MCF 10A (cell line): ENCODE data around the gene UGT1A5. TPM values are rescaled to one million over a fixed set of nuclear protein-coding genes. Genes with fewer than 3 reads are reported as not detected.
A peak's percentile ranks its signal among the peaks of the same experiment; 100 is the strongest.

Experiments
- BruUV-seq: library from RNA; stranded (reverse); fragments of 400-500 nt; replicated peaks from 2 replicates; lab custom pipeline; 2021; lab: Mats Ljungman, UMichigan
- CTCF ChIA-PET: fragments of 300-600 bp; sonication (Branson Sonifier 250); formaldehyde crosslinking; extraction: SDS; loops from one replicate; lab custom pipeline; 2021; ENCODE audit warnings: antibody characterized with exemption, inconsistent platforms; lab: Yijun Ruan, JAX
- POLR2A ChIA-PET: fragments of 300-600, 350-650 bp; sonication (Branson Sonifier 250); formaldehyde crosslinking; extraction: SDS; loops from one replicate; lab custom pipeline; 2020; ENCODE audit warnings: antibody characterized with exemption, inconsistent platforms; lab: Yijun Ruan, JAX
- DNase-seq: peaks from one replicate; pipeline ENCODE4 v3.0.0-alpha.2; 2018; ENCODE audit not compliant: unreplicated experiment
- H3K27ac Mint-ChIP-seq: one replicate; pipeline ENCODE4 v1.8.0; 2022; ENCODE audit warnings: mild to moderate bottlenecking, low read depth, mixed read lengths; ENCODE audit not compliant: unreplicated experiment
- H3K27me3 Mint-ChIP-seq: one replicate; pipeline ENCODE4 v1.8.0; 2022; ENCODE audit warnings: mixed read lengths; ENCODE audit not compliant: insufficient read depth, unreplicated experiment
- H3K36me3 Mint-ChIP-seq: one replicate; pipeline ENCODE4 v1.8.0; 2022; ENCODE audit warnings: mild to moderate bottlenecking, moderate library complexity, mixed read lengths; ENCODE audit not compliant: insufficient read depth, unreplicated experiment
- H3K4me1 Mint-ChIP-seq: one replicate; pipeline ENCODE4 v1.8.0; 2022; ENCODE audit warnings: mixed read lengths; ENCODE audit not compliant: insufficient read depth, unreplicated experiment
- H3K4me3 Mint-ChIP-seq: one replicate; pipeline ENCODE4 v1.8.0; 2022; ENCODE audit warnings: mild to moderate bottlenecking, moderate library complexity, mixed read lengths; ENCODE audit not compliant: unreplicated experiment
- H3K9me3 Mint-ChIP-seq: one replicate; pipeline ENCODE4 v1.8.0; 2022; ENCODE audit warnings: mixed read lengths; ENCODE audit not compliant: unreplicated experiment
- intact Hi-C: fragments of 100-400 bp; cut with micrococcal nuclease; formaldehyde crosslinking; loops from 2 replicates; pipeline ENCODE4 v1.14.1; 2022
- total RNA-seq: library from RNA; stranded (reverse); gene quantifications from 2 replicates; pipeline ENCODE4 v1.2.3, GENCODE V29; 2022
- TF ChIP-seq, protein P1 (sequence below): fragments of 200-600 bp; IDR thresholded peaks from one replicate; pipeline ENCODE4 v1.8.0; 2022; ENCODE audit warnings: antibody characterized with exemption, mild to moderate bottlenecking; ENCODE audit not compliant: unreplicated experiment

Gene UGT1A5
- total RNA-seq, 1 experiment from 2014 or later, result not detected

GRCh38 chr2:233689031-233689430 is 23.7 kb upstream of the UGT1A5 start:
- ChIA-PET POLR2A (interaction anchor here (0.5 to 4.6 kb wide), 6 partner anchors 9 to 197 kb away, joined by 3 to 91 read pairs (median 11); partner anchors contain the start of gene USP40), CTCF (no interaction called here)
- H3K27me3 Mint-ChIP-seq, result no peaks in the 10 kb centered on the region
- BruUV-seq, result no TSS peak
- no peak for DNase-seq
- H3K36me3 Mint-ChIP-seq, result no peaks in the 10 kb centered on the region
- H3K27ac Mint-ChIP-seq, result peak overlapping the region; percentile 21
- peaks cover 30% of the 10 kb centered on the region for H3K4me1 Mint-ChIP-seq
- H3K9me3 Mint-ChIP-seq, result no peaks in the 10 kb centered on the region
- TF ChIP-seq, protein P1, sequence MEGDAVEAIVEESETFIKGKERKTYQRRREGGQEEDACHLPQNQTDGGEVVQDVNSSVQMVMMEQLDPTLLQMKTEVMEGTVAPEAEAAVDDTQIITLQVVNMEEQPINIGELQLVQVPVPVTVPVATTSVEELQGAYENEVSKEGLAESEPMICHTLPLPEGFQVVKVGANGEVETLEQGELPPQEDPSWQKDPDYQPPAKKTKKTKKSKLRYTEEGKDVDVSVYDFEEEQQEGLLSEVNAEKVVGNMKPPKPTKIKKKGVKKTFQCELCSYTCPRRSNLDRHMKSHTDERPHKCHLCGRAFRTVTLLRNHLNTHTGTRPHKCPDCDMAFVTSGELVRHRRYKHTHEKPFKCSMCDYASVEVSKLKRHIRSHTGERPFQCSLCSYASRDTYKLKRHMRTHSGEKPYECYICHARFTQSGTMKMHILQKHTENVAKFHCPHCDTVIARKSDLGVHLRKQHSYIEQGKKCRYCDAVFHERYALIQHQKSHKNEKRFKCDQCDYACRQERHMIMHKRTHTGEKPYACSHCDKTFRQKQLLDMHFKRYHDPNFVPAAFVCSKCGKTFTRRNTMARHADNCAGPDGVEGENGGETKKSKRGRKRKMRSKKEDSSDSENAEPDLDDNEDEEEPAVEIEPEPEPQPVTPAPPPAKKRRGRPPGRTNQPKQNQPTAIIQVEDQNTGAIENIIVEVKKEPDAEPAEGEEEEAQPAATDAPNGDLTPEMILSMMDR, result no peak
- intact Hi-C loops, result no loop called here
- H3K4me3 Mint-ChIP-seq, result no peak overlapping the region

- no peaks in the 10 kb centered on the region for H3K36me3 Mint-ChIP-seq
- peak overlapping the region; percentile 21 for H3K27ac Mint-ChIP-seq
- DNase-seq, result no peak
- no peaks in the 10 kb centered on the region for H3K27me3 Mint-ChIP-seq
- POLR2A ChIA-PET, result interaction anchor here (2.1 to 4.6 kb wide), 7 partner anchors 8 to 201 kb away, joined by 6 to 91 read pairs (median 16); partner anchors contain the start of genes UGT1A7 and USP40
- no peak overlapping the region for H3K4me3 Mint-ChIP-seq
- TF ChIP-seq, protein P1, result no peak
- no peaks in the 10 kb centered on the region for H3K9me3 Mint-ChIP-seq
- no TSS peak for BruUV-seq
- peaks cover 30% of the 10 kb centered on the region for H3K4me1 Mint-ChIP-seq
- intact Hi-C loops, result no loop called here
- CTCF ChIA-PET, result interaction anchor here (4.1 kb wide), 1 partner anchor 22 kb away, joined by 18 read pairs; the partner anchor contains the start of gene UGT1A5
Measured at GRCh38 chr2:233689501-233689900, 23.2 kb upstream of the UGT1A5 start.

GRCh38 chr2:233690444-233690843 is 22.3 kb upstream of the UGT1A5 start:
- Mint-ChIP-seq H3K27ac (peak overlapping the region; percentile 86), H3K4me1 (peaks cover 30% of the 10 kb centered on the region), H3K36me3 (no peaks in the 10 kb centered on the region), H3K27me3 (no peaks in the 10 kb centered on the region), H3K9me3 (no peaks in the 10 kb centered on the region), H3K4me3 (no peak overlapping the region)
- TF ChIP-seq, protein P1, result no peak
- peak; percentile 95 for DNase-seq
- CTCF ChIA-PET, result interaction anchor here (4.1 kb wide), 1 partner anchor 21 kb away, joined by 18 read pairs; the partner anchor contains the start of gene UGT1A5
- intact Hi-C loops, result no loop called here
- POLR2A ChIA-PET, result interaction anchor here (0.6 to 4.6 kb wide), 21 partner anchors 9 to 824 kb away, joined by 3 to 91 read pairs (median 5); partner anchors contain the start of genes UGT1A5, UGT1A7 and USP40
- BruUV-seq, result no TSS peak

DNA sequence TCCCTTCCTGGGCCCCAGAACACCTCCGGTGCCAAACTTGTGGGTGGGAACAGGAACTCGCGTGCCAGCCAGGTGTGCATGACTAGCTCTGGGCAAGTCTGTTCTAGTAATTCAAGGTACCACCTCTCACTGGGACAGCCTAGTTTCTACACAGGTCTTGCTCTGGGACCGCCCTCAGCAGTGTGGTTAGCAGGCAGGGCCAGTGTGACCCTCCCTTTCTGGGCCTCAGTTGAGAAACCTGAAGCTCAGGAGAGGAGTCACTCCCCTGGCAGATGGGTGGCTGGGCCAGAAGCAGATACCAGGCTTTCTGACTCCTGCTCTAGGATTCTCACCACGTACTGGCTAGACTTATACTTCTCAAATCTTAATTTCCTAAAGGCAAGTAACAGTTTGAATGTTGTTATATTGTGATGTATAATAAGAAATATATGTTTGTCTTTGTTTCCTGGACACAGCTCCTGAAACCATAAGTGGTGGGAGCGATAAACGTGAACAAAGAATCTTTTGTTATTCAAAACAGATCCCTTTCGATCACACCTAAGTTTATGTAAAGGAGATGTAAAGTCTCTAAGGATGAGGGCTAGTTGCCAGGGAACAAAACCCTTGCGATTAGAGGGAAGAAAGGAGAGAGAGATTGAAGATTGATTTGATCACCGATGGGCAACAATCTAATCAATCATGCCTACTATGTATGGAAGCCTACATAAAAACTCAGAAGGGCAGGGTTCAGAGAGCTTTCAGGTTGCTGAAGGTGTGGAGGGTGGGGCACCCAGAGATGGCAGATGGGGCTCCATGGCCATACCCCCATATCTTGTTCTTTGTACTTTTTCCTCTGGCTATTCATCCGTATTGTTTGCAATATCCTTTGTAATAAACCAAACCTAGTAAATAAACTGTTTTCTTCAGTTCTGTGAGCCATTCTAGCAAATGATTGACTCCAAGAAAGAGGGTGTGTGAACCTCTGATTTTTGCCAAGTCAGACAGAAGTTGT is 21.0 kb upstream of the UGT1A5 start:
- intact Hi-C loops, result no loop called here
- TF ChIP-seq, protein P1, result no peak
- DNase-seq, result peak; percentile 98

More for the DNA sequence above, 21.0 kb upstream of the UGT1A5 start:
- Mint-ChIP-seq H3K4me1 (peaks cover 30% of the 10 kb centered on the region), H3K9me3 (no peaks in the 10 kb centered on the region), H3K4me3 (peak overlapping the region; percentile 56), H3K27me3 (no peaks in the 10 kb centered on the region), H3K36me3 (no peaks in the 10 kb centered on the region), H3K27ac (peak overlapping the region; percentile 86)
- POLR2A ChIA-PET, result interaction anchor here (0.7 to 4.6 kb wide), 15 partner anchors 8 to 268 kb away, joined by 3 to 91 read pairs (median 10); partner anchors contain the start of genes UGT1A7 and USP40
- BruUV-seq, result TSS peak; percentile 75
- CTCF ChIA-PET, result interaction anchor here (0.6 to 4.1 kb wide), 3 partner anchors 20 to 805 kb away, joined by 3 to 18 read pairs (median 3); partner anchors contain the start of genes ARL4C and UGT1A5
